Pulmonary artery endothelial cell (primary cell): ENCODE results near the gene TGFBR2. TPM values are rescaled to one million over a fixed set of nuclear protein-coding genes. Genes with fewer than 3 reads are reported as not detected.

ENCODE experiments used
- DNase-seq: peaks from one replicate; pipeline ENCODE4 v3.0.0-alpha.2; 2011; ENCODE audit warnings: low read depth, low spot score
- total RNA-seq: library from RNA; depleted of rRNA; stranded (reverse); fragments of >200 nt; gene quantifications from 2 replicates; pipeline ENCODE4 v1.2.3, GENCODE V29; 2014

The TGFBR2 gene
- 298 and 379 TPM in 2 replicates for total RNA-seq

DNA sequence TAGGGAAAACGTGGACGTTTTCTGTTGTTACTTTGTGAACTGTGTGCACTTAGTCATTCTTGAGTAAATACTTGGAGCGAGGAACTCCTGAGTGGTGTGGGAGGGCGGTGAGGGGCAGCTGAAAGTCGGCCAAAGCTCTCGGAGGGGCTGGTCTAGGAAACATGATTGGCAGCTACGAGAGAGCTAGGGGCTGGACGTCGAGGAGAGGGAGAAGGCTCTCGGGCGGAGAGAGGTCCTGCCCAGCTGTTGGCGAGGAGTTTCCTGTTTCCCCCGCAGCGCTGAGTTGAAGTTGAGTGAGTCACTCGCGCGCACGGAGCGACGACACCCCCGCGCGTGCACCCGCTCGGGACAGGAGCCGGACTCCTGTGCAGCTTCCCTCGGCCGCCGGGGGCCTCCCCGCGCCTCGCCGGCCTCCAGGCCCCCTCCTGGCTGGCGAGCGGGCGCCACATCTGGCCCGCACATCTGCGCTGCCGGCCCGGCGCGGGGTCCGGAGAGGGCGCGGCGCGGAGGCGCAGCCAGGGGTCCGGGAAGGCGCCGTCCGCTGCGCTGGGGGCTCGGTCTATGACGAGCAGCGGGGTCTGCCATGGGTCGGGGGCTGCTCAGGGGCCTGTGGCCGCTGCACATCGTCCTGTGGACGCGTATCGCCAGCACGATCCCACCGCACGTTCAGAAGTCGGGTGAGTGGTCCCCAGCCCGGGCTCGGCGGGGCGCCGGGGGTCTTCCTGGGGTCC is at the start of gene TGFBR2:
TGFBR2 (plus strand) TSS at position 301 of the 731 bp plus-strand sequence; CDS start at position 584, 283 bp downstream.
- peak; percentile 99 for DNase-seq

DNA sequence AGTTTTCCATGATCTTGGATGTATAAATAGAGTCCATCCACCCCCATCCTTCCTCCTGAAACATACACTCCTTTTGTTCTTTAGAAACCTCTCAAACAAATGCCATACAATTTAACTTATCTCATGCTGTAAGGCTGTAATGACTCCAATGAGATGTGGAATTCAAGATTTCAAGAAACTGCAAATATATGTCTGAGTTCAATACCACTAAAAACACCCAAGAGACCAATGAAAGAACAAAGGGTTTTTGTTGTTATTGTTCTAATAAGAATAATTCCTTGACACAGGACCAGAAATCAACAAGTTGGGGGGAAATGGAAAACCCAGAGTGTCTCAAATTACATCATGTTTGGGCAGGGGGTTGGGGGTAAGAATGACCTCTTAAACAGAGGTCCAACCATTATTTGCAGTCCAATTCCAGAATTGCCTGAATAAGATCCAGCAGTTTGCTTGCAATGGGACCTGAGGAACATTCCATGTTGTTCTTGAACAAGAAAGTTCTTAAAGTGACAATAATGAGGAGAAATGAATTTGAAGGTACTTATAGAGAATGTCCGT is 48.6 kb upstream of the TGFBR2 start:
- DNase-seq, result no peak

GRCh38 chr3:30563956-30564355 is 42.4 kb upstream of the TGFBR2 start:
- DNase-seq, result no peak

- DNase-seq, result no peak
These were observed 39.2 kb upstream of the TGFBR2 start for GRCh38 chr3:30567139-30567753.

DNA sequence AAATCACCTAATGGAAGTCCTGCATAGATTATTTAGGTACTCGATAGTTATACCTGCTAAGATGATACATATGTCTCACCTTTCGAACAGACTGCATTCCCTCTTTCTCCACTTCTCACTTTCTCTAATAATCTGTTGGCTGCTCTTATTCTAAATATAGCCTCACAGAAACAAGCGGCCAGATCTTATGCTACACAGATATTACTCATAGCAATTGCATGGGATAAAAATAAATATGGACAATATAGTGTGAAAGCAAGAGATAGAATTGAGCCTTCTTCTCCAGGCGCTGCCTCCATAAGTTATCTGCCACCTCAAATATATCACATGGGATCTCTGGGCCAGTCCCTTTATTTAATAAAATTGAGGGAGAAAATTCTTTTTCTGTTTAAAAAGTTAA is 29.5 kb upstream of the TGFBR2 start:
- no peak for DNase-seq

DNA sequence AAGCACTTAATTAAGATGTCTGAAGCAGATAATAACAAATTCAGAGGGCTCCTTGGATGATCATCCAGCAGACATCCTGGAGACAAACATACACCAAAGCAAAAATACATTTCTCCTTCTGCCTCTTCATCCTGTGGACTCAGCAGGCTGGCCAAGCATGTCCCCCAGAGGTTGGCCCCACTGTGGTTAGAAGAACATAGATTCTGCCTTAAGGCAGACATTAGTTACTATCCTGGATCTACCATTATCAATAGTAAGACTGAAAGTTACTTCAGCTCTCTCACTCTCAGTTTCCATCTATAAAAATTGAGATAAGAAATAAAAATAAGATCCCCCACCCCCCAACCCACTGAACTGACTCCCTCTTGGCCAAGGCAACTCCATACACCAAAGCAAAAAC is 28.6 kb upstream of the TGFBR2 start:
- no peak for DNase-seq

DNA sequence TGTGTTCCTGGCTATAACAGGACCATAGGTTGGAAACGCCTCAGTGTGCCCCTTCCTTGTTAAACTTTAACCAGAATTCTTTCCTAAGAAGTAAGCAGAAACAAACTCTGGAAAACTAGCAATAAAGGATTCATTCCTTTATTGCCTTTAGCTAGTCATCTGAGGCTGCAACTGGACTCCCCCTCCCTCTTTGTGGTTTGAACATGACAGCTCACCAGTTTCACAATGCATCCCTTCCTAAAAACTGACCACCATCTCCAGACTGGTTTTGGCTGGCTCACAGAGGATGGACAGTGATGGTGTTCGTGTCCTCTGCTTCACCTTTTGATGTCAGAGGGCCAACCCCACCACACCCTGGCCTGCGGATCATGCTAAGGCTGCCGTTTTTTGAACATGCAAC is 27.9 kb upstream of the TGFBR2 start:
- DNase-seq, result no peak

DNA sequence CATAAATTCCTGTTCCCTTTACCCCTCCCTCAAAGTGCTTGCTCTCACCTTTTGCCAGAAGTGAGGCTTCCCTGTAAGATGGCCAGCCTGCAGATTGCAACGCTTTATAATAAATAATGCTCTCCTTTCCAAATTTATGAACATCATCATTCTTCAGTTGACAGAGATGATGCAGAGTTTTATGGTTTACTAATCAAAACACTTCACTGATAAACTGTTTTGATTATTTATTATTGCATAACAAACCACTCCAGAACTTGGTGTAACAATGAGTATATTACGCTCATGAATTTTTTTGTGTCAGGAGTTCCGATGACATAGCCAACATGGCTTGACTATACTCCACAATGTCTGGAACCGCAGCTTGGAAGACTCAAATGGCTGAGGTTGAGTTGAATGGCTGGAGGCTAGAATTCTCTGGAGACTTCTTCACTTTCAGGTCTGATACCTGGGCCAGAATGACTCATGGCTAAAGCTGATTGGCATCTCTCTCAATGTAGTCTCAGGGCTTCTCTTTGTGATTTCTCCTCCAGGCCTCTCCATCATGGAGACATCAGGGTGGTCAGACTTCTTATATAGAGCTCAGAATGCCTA is 27.3 kb upstream of the TGFBR2 start:
- DNase-seq, result no peak

DNA sequence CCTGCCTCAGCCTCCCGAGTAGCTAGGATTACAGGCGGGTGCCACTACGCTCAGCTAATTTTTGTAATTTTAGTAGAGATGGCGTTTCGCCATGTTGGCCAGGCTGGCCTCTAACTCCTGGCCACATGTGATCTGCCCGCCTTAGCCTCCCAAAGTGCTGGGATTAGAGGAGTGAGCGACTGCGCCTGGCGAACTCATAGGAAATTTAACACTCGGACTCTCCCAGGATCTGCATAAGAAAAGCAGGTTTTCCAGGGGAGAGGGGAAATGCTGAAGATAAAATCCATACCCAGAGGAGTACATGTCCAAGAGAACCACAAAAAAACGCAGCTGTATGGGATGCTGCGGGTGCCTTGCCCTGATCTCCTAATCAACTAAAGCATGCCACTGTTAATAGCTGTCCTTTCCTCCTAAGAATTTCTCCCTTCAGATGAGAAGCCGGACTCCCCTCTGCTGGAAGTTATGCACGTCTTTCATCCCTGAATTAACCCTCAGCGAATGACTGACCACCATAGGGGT is 25.3 kb upstream of the TGFBR2 start:
- no peak for DNase-seq

DNA sequence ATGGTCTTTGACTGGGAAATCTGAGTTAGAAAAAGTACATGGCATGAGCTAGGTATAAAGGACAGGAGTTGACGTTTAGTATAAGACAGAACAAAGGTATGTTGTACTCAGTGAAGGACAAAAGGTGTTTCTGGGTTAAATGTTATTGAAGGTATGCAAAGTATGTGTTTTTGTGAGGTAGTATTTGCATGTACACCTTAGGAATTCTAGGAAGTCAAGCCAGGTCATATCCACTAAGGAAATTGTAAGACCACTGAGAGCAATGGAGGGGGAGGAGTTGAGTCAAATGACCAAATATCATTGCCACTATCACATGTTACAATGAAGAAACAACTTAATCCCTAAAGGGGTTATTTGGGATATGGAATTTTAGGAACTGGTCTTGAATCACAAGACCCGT is 24.4 kb upstream of the TGFBR2 start:
- DNase-seq, result no peak

DNA sequence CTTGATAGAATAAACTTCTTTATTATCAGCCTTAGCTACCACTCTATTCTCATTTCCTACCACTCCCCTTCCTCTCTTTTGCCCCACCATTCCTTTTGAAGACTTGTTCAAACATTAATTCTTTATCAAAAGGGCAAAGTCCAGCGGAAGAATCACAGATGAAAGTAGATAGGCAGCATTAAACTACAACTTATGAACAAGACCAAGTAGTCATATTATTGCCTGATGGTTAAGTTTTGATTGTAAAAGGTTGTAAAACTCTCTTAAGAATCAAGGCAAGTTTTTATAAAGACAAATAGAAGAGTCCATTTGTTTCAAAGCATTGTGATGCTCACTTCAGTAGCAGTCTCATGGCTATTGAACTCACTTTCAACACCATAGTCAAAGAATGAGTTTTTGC is 22.4 kb upstream of the TGFBR2 start:
- DNase-seq, result no peak

- DNase-seq, result no peak
These were observed 20.7 kb upstream of the TGFBR2 start for GRCh38 chr3:30585654-30586053.

- DNase-seq, result no peak
These were observed 20.1 kb upstream of the TGFBR2 start for GRCh38 chr3:30586096-30586805.

DNA sequence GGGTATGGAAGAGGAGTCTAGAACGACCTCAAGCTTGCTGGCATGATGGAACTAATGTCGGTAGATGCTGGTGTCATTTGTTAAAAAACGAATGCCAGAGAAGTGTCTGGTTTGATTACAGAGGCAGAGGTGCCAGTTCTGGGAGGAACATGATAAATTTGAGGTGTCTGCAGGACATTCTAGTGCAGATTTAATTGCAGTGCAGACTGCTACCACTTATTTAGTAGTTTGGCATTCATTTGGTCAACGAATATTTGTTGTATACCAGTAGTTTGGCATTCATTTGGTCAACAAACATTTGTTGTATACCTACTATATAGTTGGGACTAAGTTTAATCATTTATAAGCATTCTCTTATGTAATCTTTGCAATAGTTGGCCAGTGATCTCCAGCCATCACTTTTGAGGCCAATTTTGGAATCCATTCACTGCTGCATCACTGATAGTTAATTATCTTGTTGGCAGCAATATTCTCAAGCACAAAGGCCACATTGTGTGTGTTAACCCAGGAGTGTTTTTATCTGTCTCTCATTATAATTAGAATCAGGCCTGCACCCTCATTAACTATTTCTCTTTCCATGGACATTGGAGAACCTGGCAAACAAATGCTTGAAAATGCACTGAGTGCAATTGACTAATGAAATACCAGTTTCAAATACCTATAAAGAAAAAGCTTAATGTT is 19.5 kb upstream of the TGFBR2 start:
- DNase-seq, result no peak

DNA sequence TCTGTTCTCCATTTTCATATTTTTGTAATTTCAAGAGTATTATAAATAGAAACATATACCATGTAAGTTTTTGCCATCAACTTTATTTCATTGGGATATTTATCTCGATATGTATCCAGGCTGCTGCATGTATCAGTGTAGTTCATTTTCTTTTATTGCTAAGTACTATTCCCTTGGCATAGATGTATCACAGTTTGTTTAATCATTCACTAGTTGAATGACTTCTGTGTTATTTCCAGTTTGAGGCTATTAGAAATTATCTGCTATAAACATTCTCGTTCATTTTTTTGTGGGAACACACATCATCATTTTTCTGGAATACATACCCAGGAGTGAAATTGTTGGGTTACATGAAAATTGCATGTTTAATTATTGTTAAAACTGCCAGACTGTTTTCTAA is 18.5 kb upstream of the TGFBR2 start:
- DNase-seq, result no peak

GRCh38 chr3:30596152-30596551 is 10.2 kb upstream of the TGFBR2 start:
- no peak for DNase-seq

DNA sequence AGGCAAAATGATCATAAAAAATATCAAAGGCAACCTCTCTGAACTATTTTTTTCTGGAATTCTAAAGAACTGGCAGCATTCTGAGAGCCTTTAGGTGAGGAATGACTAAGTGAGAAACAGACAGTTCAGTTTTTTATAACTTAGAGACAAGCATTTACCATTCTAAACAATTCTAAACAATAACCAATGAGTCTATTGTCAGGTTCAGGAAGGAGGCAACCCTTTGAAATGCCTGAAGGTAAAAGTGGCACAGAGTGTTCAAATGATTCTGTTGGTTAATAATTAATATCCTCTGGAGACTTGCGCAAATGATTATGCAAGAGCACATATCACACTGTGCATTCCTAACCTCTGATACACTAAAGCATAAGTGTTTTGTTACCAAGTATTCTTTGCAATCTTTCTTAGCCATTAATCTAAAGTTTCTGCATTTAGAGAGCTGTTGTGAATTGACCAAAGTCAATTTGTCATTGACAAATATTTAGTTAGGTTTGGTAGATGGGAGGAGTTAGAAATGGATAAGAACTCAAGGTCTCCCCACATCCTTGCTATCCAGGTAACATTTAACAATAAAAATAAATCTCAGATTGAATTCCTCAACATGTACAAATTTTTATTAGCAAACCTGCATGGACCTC is 9.2 kb upstream of the TGFBR2 start:
- DNase-seq, result no peak

- DNase-seq, result no peak
These were observed 8.6 kb upstream of the TGFBR2 start for GRCh38 chr3:30597769-30598134.

- DNase-seq, result no peak
These were observed 7.5 kb upstream of the TGFBR2 start for GRCh38 chr3:30598668-30599545.

- DNase-seq, result no peak
These were observed 5.8 kb upstream of the TGFBR2 start for GRCh38 chr3:30600572-30600971.
